Measurements from ENCODE around the gene ATP6V0E1.

GRCh38 chr5:173020154-173020581 is 36.6 kb downstream of the ATP6V0E1 start:
- TF ChIP-seq CTCF (IDR thresholded peaks at IDR 0.05) (no peak), POLR2A (IDR thresholded peaks at IDR 0.05) (no peak)

Data from testis (tissue), 2 donors.